CD8-positive, alpha-beta memory T cell (primary cell): ENCODE data around the gene NAALADL2. TPM values are rescaled to one million over a fixed set of nuclear protein-coding genes. Genes with fewer than 3 reads are reported as not detected.
A peak's percentile ranks its signal among the peaks of the same experiment; 100 is the strongest.
"Not testable (repeated sequence)": the region's sequence is repeated elsewhere in the genome, so short reads cannot be mapped to it uniquely, and the experiment has no call there.

Experiments used
- CTCF ChIA-PET: fragments of 350-600 bp; sonication (Branson Sonifier 250); formaldehyde crosslinking; loops from one replicate; lab custom pipeline; 2021; ENCODE audit warnings: antibody characterized with exemption; lab: Charles Lee
- POLR2A ChIA-PET: fragments of 350-600 bp; sonication (Branson Sonifier 250); formaldehyde crosslinking; loops from one replicate; lab custom pipeline; 2021; ENCODE audit warnings: antibody characterized with exemption; lab: Charles Lee
- DNase-seq, 5 donors: peaks; one replicate each; pipeline versions ENCODE4 v3.0.0 to v3.0.0-alpha.2; 2020 to 2022; ENCODE audit warnings: mixed read lengths in 1 of 5
- H3K27ac ChIP-seq: one replicate; pipeline ENCODE4 v1.7.0; 2013; ENCODE audit warnings: low read depth, mild to moderate bottlenecking, low read length, moderate library complexity
- H3K27me3 ChIP-seq: 2 replicates; pipeline ENCODE4 v1.7.0; 2013; ENCODE audit warnings: low read length, mild to moderate bottlenecking; ENCODE audit not compliant: insufficient read depth, poor library complexity, severe bottlenecking
- H3K36me3 ChIP-seq: 2 replicates; pipeline ENCODE4 v1.7.0; 2013; ENCODE audit warnings: mild to moderate bottlenecking, low read length, moderate library complexity; ENCODE audit not compliant: insufficient read depth
- H3K4me1 ChIP-seq: 2 replicates; pipeline ENCODE4 v1.7.0; 2013; ENCODE audit warnings: mild to moderate bottlenecking, low read length, moderate library complexity; ENCODE audit not compliant: insufficient read depth
- H3K4me3 ChIP-seq: 2 replicates; pipeline ENCODE4 v1.7.0; 2013; ENCODE audit warnings: mild to moderate bottlenecking, low read length
- H3K9me3 ChIP-seq: 2 replicates; pipeline ENCODE4 v1.7.0; 2013; ENCODE audit warnings: mild to moderate bottlenecking, low read length
- H3K27ac Mint-ChIP-seq, 8 donors: one replicate each; pipeline ENCODE4 v1.8.0; 2020 to 2021; ENCODE audit warnings: mixed read lengths in 8 of 8, mild to moderate bottlenecking in 6 of 8, inconsistent platforms in 3 of 8, moderate library complexity in 3 of 8
- H3K27me3 Mint-ChIP-seq, 2 donors: one replicate each; pipeline ENCODE4 v1.8.0; 2020 to 2021; ENCODE audit warnings: mixed read lengths in 2 of 2, mild to moderate bottlenecking in 1 of 2, moderate library complexity in 1 of 2
- H3K36me3 Mint-ChIP-seq, 3 donors: one replicate each; pipeline ENCODE4 v1.8.0; 2020 to 2021; ENCODE audit warnings: mixed read lengths in 3 of 3, inconsistent platforms in 1 of 3, mild to moderate bottlenecking in 1 of 3
- H3K4me1 Mint-ChIP-seq, 3 donors: one replicate each; pipeline ENCODE4 v1.8.0; 2020 to 2021; ENCODE audit warnings: mixed read lengths in 3 of 3, inconsistent platforms in 1 of 3, mild to moderate bottlenecking in 1 of 3
- H3K4me3 Mint-ChIP-seq, 7 donors: one replicate each; pipeline ENCODE4 v1.8.0; 2020 to 2021; ENCODE audit warnings: mixed read lengths in 7 of 7, mild to moderate bottlenecking in 6 of 7, moderate library complexity in 4 of 7, inconsistent platforms in 2 of 7
- H3K9me3 Mint-ChIP-seq, 5 donors: one replicate each; pipeline ENCODE4 v1.8.0; 2020 to 2022; ENCODE audit warnings: mixed read lengths in 5 of 5, mild to moderate bottlenecking in 3 of 5, moderate library complexity in 2 of 5, inconsistent platforms in 1 of 5
- polyA plus RNA-seq: library from polyadenylated mRNA; unstranded; fragments of 300-500 nt; fragmentation: Illumina TruSeq; gene quantifications from one replicate; pipeline ENCODE4 v1.2.3, GENCODE V29; 2021
- total RNA-seq, 2 experiments: library from RNA; stranded (reverse); gene quantifications; one replicate each; pipeline ENCODE4 v1.2.3, GENCODE V29; 2021

Gene NAALADL2
- total and polyA plus RNA-seq, 3 experiments from 2014 or later = not detected

DNA sequence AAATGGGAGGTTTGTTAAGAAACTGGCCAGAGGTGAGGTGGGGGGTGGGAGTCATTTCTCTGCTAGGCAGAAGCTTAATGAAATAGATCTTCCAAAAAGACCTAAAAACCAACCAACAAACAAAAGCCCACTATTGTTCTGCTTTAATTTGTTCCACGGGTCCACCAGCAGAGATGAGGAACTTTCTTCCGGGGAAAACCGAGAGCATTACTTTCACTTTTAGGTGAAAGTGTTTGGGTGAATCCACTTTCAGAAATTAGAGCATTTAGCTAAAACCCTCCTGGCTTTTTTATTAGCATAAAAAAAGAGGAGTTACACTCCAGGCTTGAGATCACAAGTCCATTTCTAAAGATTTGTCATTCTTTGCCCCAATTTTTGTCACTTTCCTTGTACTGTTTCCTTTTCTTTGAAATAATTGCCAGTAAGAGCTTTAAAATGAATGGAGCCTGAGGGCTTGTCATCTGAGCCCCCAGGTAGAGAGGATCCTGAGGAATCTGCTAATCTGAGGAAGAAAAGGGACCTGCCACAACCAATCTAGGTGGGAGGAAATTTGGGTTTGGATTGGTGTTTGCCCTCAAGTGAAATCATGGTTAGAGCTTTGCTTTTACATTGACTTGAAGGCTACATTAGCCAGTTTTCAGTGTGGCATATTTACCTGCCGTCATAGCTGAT, 667.6 kb downstream of the NAALADL2 start:
- CTCF ChIA-PET = no interaction called here

DNA sequence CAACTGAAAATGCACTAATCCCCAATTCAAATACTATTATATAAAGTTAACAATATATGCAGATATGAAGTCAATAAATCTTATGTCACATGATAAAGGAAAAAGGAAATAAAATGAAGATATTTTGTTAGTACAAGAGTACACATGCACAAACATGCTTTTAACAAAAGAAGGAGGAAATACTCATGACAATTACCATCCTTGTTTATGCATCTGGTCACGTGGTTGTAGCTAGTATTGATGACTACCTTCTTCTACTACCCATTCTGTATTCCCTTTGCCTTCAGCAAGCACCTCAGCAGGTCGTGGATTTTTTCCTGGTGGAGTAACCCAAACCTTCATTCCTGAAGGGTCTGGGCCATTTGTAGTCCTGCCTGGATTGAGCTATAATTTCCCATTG, 669.6 kb downstream of the NAALADL2 start:
- DNase-seq, POLR2A ChIA-PET, H3K9me3 ChIP-seq, H3K4me3 ChIP-seq, H3K36me3 Mint-ChIP-seq, H3K36me3 ChIP-seq, H3K27ac ChIP-seq, H3K27me3 Mint-ChIP-seq, H3K27ac Mint-ChIP-seq, H3K4me1 Mint-ChIP-seq, H3K9me3 Mint-ChIP-seq, H3K27me3 ChIP-seq, H3K4me1 ChIP-seq, CTCF ChIA-PET, H3K4me3 Mint-ChIP-seq: not testable (repeated sequence)

More for the DNA sequence above, 667.6 kb downstream of the NAALADL2 start:
- Mint-ChIP-seq H3K4me1 (peaks cover 0 to 4% (median 0%) of the 10 kb centered on the region in 3 donors), H3K36me3 (no peaks in the 10 kb centered on the region), H3K4me3 (no peak overlapping the region), H3K27ac (peak overlapping the region in 1 of 8 donors; percentile 21), H3K9me3 (peaks cover 0 to 9% (median 7%) of the 10 kb centered on the region in 5 donors), H3K27me3 (no peaks in the 10 kb centered on the region)
- Histone ChIP-seq H3K27ac (no peak overlapping the region), H3K36me3 (no peaks in the 10 kb centered on the region), H3K27me3 (no peaks in the 10 kb centered on the region), H3K9me3 (no peaks in the 10 kb centered on the region), H3K4me3 (no peak overlapping the region), H3K4me1 (no peaks in the 10 kb centered on the region)
- POLR2A ChIA-PET = no interaction called here
- DNase-seq = no peak

DNA sequence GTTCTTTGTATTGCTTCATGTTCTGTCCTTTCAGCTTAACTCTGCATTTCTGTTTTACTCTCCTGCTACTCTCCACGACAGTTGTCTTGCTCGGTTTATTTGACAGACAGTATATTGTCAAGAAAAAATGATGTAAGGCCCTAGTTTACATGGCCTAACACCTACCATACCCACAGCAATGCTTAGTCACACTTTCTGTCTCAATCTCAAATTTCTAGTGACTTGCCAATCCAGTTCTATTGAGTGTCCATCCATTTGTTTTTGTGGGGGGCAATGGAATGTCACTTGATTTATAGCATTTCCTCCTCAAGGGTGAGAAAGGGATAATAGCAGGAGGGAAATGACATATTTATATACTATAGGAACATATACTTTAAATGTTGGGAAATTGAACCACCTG, 676.2 kb downstream of the NAALADL2 start:
- Mint-ChIP-seq H3K27me3 (no peaks in the 10 kb centered on the region), H3K9me3 (peaks cover 0 to 15% (median 5%) of the 10 kb centered on the region in 5 donors), H3K4me1 (no peaks in the 10 kb centered on the region), H3K27ac (no peak overlapping the region), H3K36me3 (no peaks in the 10 kb centered on the region), H3K4me3 (no peak overlapping the region)
- CTCF ChIA-PET = no interaction called here
- H3K36me3 ChIP-seq = no peaks in the 10 kb centered on the region
- no peaks in the 10 kb centered on the region for H3K27me3 ChIP-seq
- H3K9me3 ChIP-seq = no peaks in the 10 kb centered on the region
- no peak overlapping the region for H3K4me3 ChIP-seq
- H3K4me1 ChIP-seq = no peaks in the 10 kb centered on the region
- no peak for DNase-seq
- no peak overlapping the region for H3K27ac ChIP-seq
- POLR2A ChIA-PET = no interaction called here

DNA sequence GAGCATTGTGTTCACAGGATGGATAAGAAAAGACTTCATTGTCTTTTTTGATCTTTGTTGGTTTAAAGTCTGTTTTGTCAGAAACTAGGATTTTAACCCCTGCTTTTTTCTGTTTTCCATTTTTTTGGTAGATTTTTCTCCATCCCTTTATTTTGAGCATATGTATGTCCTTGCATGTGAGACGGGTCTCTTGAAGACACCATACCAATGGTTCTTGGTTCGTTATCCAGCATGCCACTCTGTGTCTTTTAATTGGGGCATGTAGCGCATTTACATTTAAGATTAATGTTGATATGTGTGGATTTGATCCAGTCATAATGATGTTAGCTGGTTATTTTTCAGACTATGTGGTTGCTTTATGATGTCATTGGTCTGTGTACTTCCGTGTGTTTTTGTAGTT, 687.0 kb downstream of the NAALADL2 start:
- H3K27ac ChIP-seq = no peak overlapping the region
- H3K36me3 ChIP-seq = no peaks in the 10 kb centered on the region
- H3K36me3 Mint-ChIP-seq = no peaks in the 10 kb centered on the region
- CTCF ChIA-PET = no interaction called here
- no peak overlapping the region for H3K4me3 ChIP-seq
- H3K27me3 ChIP-seq = no peaks in the 10 kb centered on the region
- no peak overlapping the region for H3K4me3 Mint-ChIP-seq
- POLR2A ChIA-PET = no interaction called here
- no peak for DNase-seq
- H3K27me3 Mint-ChIP-seq = no peaks in the 10 kb centered on the region
- no peaks in the 10 kb centered on the region for H3K9me3 ChIP-seq
- H3K4me1 Mint-ChIP-seq = no peaks in the 10 kb centered on the region
- no peak overlapping the region for H3K27ac Mint-ChIP-seq
- no peaks in the 10 kb centered on the region for H3K4me1 ChIP-seq
- peaks cover 6 to 17% (median 8%) of the 10 kb centered on the region in 5 donors for H3K9me3 Mint-ChIP-seq

DNA sequence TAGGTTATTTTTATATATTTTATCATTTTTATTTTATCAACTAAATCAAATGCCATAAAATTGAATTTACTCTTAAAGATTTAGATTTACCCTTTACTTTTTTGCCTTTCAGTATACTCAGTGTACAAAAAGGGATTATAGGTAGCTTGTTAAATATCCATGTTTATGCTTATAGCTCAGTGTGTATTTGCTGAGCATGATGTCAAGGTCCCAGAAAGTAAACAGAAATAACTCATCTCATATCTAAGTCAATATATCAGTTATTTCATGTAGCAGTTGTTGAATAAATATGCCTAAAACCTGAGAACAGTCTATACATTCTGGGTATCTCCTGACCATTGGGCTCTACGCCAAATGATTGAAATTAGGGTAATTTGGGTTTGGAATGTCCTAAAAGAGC, 693.8 kb downstream of the NAALADL2 start:
- Mint-ChIP-seq H3K9me3 (peaks cover 0 to 7% (median 4%) of the 10 kb centered on the region in 5 donors), H3K27me3 (no peaks in the 10 kb centered on the region), H3K36me3 (no peaks in the 10 kb centered on the region), H3K27ac (no peak overlapping the region), H3K4me1 (no peaks in the 10 kb centered on the region), H3K4me3 (no peak overlapping the region)
- H3K36me3 ChIP-seq = no peaks in the 10 kb centered on the region
- H3K9me3 ChIP-seq = no peaks in the 10 kb centered on the region
- DNase-seq = no peak
- H3K4me1 ChIP-seq = no peaks in the 10 kb centered on the region
- ChIA-PET CTCF (no interaction called here), POLR2A (no interaction called here)
- H3K4me3 ChIP-seq = no peak overlapping the region
- no peak overlapping the region for H3K27ac ChIP-seq
- no peaks in the 10 kb centered on the region for H3K27me3 ChIP-seq

DNA sequence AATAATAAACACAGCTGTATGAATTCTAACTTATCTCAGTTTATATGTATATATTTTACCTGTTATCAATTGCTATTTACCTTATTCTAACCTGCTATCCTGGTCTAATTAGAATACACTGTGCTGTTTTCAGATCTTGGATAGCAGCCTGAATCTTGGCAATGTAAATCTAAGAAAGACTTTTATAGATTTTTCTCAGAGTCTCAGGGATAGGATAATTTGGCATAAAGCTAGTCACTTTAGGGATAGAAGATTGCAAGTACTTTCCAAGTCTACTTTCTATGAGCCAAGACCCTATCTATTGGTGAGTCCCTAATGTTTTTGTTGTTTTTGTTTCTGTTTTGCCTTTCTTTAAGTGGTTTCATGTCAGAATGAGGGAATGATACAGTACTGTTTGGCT, 695.7 kb downstream of the NAALADL2 start:
- ChIA-PET POLR2A (no interaction called here), CTCF (no interaction called here)
- H3K27ac ChIP-seq = no peak overlapping the region
- no peak overlapping the region for H3K27ac Mint-ChIP-seq
- no peaks in the 10 kb centered on the region for H3K36me3 ChIP-seq
- H3K9me3 Mint-ChIP-seq = peaks cover 0 to 20% (median 6%) of the 10 kb centered on the region in 5 donors
- no peaks in the 10 kb centered on the region for H3K27me3 Mint-ChIP-seq
- no peak overlapping the region for H3K4me3 ChIP-seq
- no peaks in the 10 kb centered on the region for H3K4me1 Mint-ChIP-seq
- no peaks in the 10 kb centered on the region for H3K36me3 Mint-ChIP-seq
- no peak for DNase-seq
- H3K4me3 Mint-ChIP-seq = no peak overlapping the region
- H3K4me1 ChIP-seq = no peaks in the 10 kb centered on the region
- no peaks in the 10 kb centered on the region for H3K9me3 ChIP-seq
- no peaks in the 10 kb centered on the region for H3K27me3 ChIP-seq

DNA sequence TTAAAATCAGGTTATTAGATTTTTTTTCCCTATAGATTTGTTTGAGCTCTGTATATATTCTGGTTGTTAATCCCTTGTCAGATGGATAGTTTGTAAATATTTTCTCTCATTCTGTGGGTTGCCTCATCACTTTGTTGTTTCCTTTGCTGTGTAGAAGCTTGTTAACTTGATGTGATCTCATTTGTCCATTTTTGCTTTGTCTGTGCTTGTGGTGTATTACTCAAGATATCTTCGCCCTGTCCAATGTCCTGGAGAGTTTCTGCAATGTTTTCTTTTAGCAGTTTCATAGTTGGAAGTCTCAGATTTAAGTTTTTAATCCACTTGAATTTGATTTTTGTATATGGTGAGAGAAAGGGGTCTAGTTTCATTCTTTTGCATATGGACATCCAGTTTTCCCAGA, 699.1 kb downstream of the NAALADL2 start:
- Mint-ChIP-seq H3K4me3 (no peak overlapping the region), H3K9me3 (peaks cover 0 to 27% (median 7%) of the 10 kb centered on the region in 5 donors), H3K36me3 (no peaks in the 10 kb centered on the region), H3K27me3 (no peaks in the 10 kb centered on the region), H3K4me1 (no peaks in the 10 kb centered on the region), H3K27ac (no peak overlapping the region)
- Histone ChIP-seq H3K4me3 (no peak overlapping the region), H3K27me3 (no peaks in the 10 kb centered on the region), H3K4me1 (no peaks in the 10 kb centered on the region), H3K27ac (no peak overlapping the region), H3K9me3 (no peaks in the 10 kb centered on the region), H3K36me3 (no peaks in the 10 kb centered on the region)
- DNase-seq = no peak
- POLR2A ChIA-PET = no interaction called here
- CTCF ChIA-PET = no interaction called here

DNA sequence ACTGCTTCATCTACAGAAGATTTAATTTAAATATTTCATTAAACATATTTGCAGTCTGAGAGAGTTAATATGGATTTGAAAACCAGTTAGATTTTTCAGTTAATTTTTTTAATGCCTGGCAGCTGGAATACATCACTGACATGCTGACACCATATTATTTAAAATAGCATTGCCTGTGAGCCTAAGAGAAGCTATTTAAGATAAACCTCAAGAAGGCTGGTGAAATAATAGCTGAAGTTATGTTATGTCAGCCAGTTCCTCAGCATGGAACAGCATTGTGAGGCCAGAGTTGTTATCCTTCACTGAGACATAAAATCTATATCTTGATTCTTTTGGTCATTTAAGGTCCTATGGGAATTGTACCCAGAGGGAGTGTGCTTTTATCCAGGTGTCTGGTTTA, 705.2 kb downstream of the NAALADL2 start:
- Mint-ChIP-seq H3K36me3 (no peaks in the 10 kb centered on the region), H3K27me3 (no peaks in the 10 kb centered on the region), H3K9me3 (peaks cover 4 to 17% (median 8%) of the 10 kb centered on the region in 5 donors), H3K4me1 (no peaks in the 10 kb centered on the region), H3K27ac (no peak overlapping the region), H3K4me3 (no peak overlapping the region)
- Histone ChIP-seq H3K4me3 (no peak overlapping the region), H3K36me3 (no peaks in the 10 kb centered on the region), H3K27ac (no peak overlapping the region), H3K9me3 (no peaks in the 10 kb centered on the region), H3K4me1 (no peaks in the 10 kb centered on the region), H3K27me3 (no peaks in the 10 kb centered on the region)
- POLR2A ChIA-PET = no interaction called here
- CTCF ChIA-PET = no interaction called here
- no peak for DNase-seq
